Measurements from ENCODE around the gene TMPRSS9. TPM values are rescaled to one million over a fixed set of nuclear protein-coding genes. Genes with fewer than 3 reads are reported as not detected.

The TMPRSS9 gene
- total RNA-seq, 4 donors from 2014 or later = 0.12 TPM; not detected in 3

GRCh38 chr19:2423915-2424685 lies 64.0 kb downstream of the TMPRSS9 start:
- DNase-seq (ENCODE audit: low spot score) = no peak
- TF ChIP-seq CTCF (IDR thresholded peaks at IDR 0.05) = no peak
- ATAC-seq (ENCODE audit: low FRiP score) = no peak

DNA sequence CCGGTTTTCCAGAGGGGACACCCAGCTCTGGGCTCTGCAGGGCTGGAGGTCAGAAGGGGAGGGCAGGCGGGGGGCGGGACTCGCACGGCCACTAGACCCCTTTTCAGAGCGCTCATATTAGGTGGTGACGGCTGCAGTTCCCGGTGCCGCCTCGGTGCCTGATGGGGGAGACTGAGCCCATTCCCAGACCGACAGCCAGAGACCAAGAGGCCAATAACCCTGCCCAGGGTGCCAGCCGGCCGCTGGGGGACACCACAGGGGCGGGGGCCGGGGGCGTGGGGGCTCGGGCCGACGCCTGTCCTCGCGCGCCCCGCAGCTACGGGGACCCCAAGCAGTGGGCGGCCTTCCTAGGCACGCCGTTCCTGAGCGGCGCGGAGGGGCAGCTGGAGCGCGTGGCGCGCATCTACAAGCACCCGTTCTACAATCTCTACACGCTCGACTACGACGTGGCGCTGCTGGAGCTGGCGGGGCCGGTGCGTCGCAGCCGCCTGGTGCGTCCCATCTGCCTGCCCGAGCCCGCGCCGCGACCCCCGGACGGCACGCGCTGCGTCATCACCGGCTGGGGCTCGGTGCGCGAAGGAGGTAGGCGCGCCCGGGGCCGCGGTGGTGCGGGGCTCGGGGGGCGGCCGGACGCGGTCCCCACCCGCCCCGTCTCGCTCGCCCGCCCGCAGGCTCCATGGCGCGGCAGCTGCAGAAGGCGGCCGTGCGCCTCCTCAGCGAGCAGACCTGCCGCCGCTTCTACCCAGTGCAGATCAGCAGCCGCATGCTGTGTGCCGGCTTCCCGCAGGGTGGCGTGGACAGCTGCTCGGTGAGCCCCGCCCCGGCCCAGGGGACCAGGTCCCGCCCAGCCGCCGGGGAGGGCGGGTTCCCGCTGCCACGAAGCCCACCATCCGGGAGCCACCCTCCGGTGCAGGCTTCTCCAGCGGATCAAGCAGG lies 64.9 kb downstream of the TMPRSS9 start:
- ATAC-seq (ENCODE audit: low FRiP score) (no peak), DNase-seq (ENCODE audit: low spot score) (no peak)
- TF ChIP-seq CTCF (IDR thresholded peaks at IDR 0.05) = no peak

DNA sequence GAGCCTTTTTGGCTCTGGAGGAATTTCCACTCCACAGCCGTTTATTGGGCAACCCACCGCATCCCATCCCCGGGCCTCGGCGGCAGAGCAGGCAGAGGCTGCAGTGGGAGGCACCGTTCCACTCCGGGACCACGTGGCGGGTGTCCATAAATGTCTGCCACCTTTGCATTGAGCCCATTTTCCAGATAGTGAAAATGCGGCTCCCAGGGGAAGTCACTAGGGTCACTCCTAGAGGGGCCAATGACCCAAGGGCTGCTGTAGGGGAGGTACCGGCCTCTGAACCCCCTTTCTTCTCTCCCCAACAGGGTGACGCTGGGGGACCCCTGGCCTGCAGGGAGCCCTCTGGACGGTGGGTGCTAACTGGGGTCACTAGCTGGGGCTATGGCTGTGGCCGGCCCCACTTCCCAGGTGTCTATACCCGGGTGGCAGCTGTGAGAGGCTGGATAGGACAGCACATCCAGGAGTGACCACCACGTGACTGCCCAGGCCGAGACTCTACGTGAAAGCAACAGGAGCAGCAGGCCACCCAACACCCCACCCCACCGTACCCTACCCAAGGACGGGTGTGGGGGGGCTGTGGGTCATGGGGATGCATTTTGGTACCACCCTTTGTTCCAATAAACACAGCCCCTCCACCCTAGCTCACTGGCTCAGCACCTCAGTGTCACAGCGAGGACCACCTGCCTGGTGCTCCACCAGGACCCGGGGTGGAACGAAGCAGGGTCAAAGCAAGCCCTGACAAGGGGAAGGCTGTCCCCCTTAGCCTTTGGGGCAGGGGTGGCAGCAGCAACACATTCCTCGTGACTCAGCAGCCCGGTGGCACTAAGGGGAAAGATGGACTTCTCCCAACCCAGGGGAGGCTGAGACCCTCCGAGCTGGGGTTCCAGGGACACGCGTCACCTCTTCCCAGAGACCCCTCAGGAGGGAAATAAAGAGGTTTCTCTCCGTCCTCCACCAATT lies 65.8 kb downstream of the TMPRSS9 start:
- ATAC-seq (ENCODE audit: low FRiP score) = no peak
- TF ChIP-seq CTCF (IDR thresholded peaks at IDR 0.05) = no peak
- DNase-seq (ENCODE audit: low spot score) = no peak

- peak; percentile 33 for ATAC-seq (ENCODE audit: low FRiP score)
- TF ChIP-seq CTCF (IDR thresholded peaks at IDR 0.05) = no peak
- no peak for DNase-seq (ENCODE audit: low spot score)
These were observed 66.8 kb downstream of the TMPRSS9 start for GRCh38 chr19:2426611-2427428.

- peak; percentile 93 for ATAC-seq (ENCODE audit: low FRiP score)
- peak; percentile 92 for DNase-seq (ENCODE audit: low spot score)
- no peak for TF ChIP-seq CTCF (IDR thresholded peaks at IDR 0.05)
These were observed 67.6 kb downstream of the TMPRSS9 start, which contains the start of gene TIMM13 for GRCh38 chr19:2427429-2428320. Gene TIMM13, minus strand, starts transcription at chr19:2427586. Its CDS starts 53 bp downstream, at chr19:2427533.
